NCI-H128 (cell line): ENCODE data around the gene QSOX2.
"Not testable (repeated sequence)": the region's sequence is repeated elsewhere in the genome, so short reads cannot be mapped to it uniquely, and the experiment has no call there.

ENCODE experiments used
- DNase-seq: peaks from one replicate; lab custom pipeline; 2025; ENCODE audit not compliant: unreplicated experiment; lab: John Stamatoyannopoulos, UW

QSOX2 gene

GRCh38 chr9:136267261-136268111 lies 21.9 kb upstream of the QSOX2 start:
- DNase-seq = no peak

- DNase-seq = not testable (repeated sequence)
These were observed 21.0 kb upstream of the QSOX2 start for GRCh38 chr9:136266641-136267040.

- DNase-seq = no peak
These were observed 20.1 kb upstream of the QSOX2 start for GRCh38 chr9:136265561-136266355.

GRCh38 chr9:136264441-136265405 lies 19.1 kb upstream of the QSOX2 start:
- DNase-seq = no peak

- DNase-seq = no peak
These were observed 18.4 kb upstream of the QSOX2 start for GRCh38 chr9:136264031-136264430.

GRCh38 chr9:136262671-136263178 lies 17.1 kb upstream of the QSOX2 start:
- DNase-seq = no peak

GRCh38 chr9:136261686-136262430 lies 16.2 kb upstream of the QSOX2 start:
- DNase-seq = no peak

- DNase-seq = no peak
These were observed 15.4 kb upstream of the QSOX2 start for GRCh38 chr9:136260936-136261472.

GRCh38 chr9:136260521-136260920 lies 14.9 kb upstream of the QSOX2 start:
- DNase-seq = no peak

- DNase-seq = no peak
These were observed 14.2 kb upstream of the QSOX2 start for GRCh38 chr9:136259836-136260235.

GRCh38 chr9:136259517-136259813 lies 13.9 kb upstream of the QSOX2 start:
- DNase-seq = no peak

GRCh38 chr9:136258786-136259516 lies 13.3 kb upstream of the QSOX2 start:
- DNase-seq = no peak

- no peak for DNase-seq
These were observed 12.7 kb upstream of the QSOX2 start for GRCh38 chr9:136258299-136258625.

- no peak for DNase-seq
These were observed 12.0 kb upstream of the QSOX2 start for GRCh38 chr9:136257381-136258298.

GRCh38 chr9:136255896-136256890 lies 10.6 kb upstream of the QSOX2 start:
- no peak for DNase-seq

GRCh38 chr9:136255166-136255538 lies 9.5 kb upstream of the QSOX2 start:
- DNase-seq = no peak
